Muscle of leg (tissue), 11 donors: Measurements from ENCODE around the gene MINDY3. TPM values are rescaled to one million over a fixed set of nuclear protein-coding genes. Genes with fewer than 3 reads are reported as not detected.
"Not testable (repeated sequence)": the region's sequence is repeated elsewhere in the genome, so short reads cannot be mapped to it uniquely, and the experiment has no call there.

Experiments
- DNase-seq: peaks from one replicate; pipeline ENCODE4 v3.0.0; 2013
- H3K27ac ChIP-seq: one replicate; pipeline ENCODE4 v1.5.1; 2013; ENCODE audit warnings: mild to moderate bottlenecking, low read length, control low read depth
- H3K27me3 ChIP-seq: one replicate; pipeline ENCODE4 v1.6.1; 2013; ENCODE audit warnings: low read length; ENCODE audit not compliant: control insufficient read depth, insufficient read depth
- H3K36me3 ChIP-seq: one replicate; pipeline ENCODE4 v1.6.1; 2013; ENCODE audit warnings: low read length; ENCODE audit not compliant: control insufficient read depth, insufficient read depth
- H3K4me1 ChIP-seq: one replicate; pipeline ENCODE4 v1.6.1; 2013; ENCODE audit warnings: low read length; ENCODE audit not compliant: control insufficient read depth, insufficient read depth
- H3K4me3 ChIP-seq: one replicate; pipeline ENCODE4 v1.5.1; 2013; ENCODE audit warnings: low read length, control low read depth
- H3K9me3 ChIP-seq: replicated peaks from 2 replicates; pipeline ENCODE4 v1.6.1; 2013; ENCODE audit warnings: low read depth, low read length; ENCODE audit not compliant: control insufficient read depth
- WGBS: methylation state at CpG from one replicate; pipeline ENCODE4 v1.1.5; 2013; ENCODE audit warnings: missing lambda C conversion rate; ENCODE audit not compliant: insufficient coverage; 5-methylcytosine and 5-hydroxymethylcytosine counted together
- polyA plus RNA-seq, 8 donors: library from polyadenylated mRNA; unstranded; fragments of 120-200 nt; gene quantifications; one replicate each; pipeline versions ENCODE4 v1.2.1 to v1.2.3, GENCODE V29; 2013; ENCODE audit warnings: inconsistent platforms in 1 of 8, low replicate concordance in 1 of 8; ENCODE audit not compliant: insufficient read length in 8 of 8, insufficient read depth in 1 of 8
- total RNA-seq: library from RNA; stranded (reverse); fragments of 120-200 nt; gene quantifications from one replicate; pipeline ENCODE4 v1.2.4, GENCODE V29; 2013

Gene MINDY3
- total and polyA plus RNA-seq, 9 donors: 20.9 to 29.4 (median 24.5) TPM

DNA sequence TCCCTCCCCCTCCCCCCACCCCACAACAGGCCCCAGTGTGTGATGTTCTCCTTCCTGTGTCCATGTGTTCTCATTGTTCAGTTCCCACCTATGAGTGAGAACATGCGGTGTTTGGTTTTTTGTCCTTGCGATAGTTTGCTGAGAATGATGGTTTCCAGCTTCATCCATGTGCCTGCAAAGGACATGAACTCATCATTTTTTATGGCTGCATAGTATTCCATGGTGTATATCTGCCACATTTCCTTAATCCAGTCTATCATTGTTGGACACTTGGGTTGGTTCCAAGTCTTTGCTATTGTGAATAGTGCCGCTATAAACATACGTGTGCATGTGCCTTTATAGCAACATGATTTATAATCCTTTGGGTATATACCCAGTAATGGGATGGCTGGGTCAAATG lies 99.1 kb downstream of the MINDY3 start:
- not testable (repeated sequence) for DNase-seq, H3K27me3 ChIP-seq, H3K9me3 ChIP-seq, H3K4me3 ChIP-seq, H3K36me3 ChIP-seq, H3K4me1 ChIP-seq, H3K27ac ChIP-seq
- WGBS: no CpG with 5 or more reads among the region's 4 CpGs

DNA sequence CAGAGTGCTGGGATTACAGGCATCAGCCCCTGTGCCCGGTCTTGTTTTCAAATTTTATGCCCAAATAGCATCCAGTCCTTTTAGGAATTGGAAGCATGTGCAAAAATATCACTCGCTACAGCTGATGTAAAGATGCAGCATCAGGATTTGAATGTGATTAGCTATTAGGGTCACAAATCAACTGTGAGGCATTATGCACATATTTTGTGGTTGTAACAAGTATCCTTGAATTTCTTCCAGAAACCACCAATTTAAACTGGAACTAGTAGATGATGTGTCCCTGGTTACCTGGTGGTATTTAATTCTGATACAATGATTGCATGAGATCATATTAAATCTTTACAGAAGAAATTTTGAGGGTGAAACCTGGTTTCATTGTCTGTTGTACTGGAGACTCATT lies 99.6 kb downstream of the MINDY3 start:
- Histone ChIP-seq H3K4me1 (peaks cover 5% of the 10 kb centered on the region), H3K27me3 (no peaks in the 10 kb centered on the region), H3K36me3 (no peaks in the 10 kb centered on the region), H3K27ac (no peak overlapping the region), H3K9me3 (no peaks in the 10 kb centered on the region), H3K4me3 (no peak overlapping the region)
- DNase-seq: no peak
- 100% methylated on average over 1 of the region's 2 CpGs for WGBS

DNA sequence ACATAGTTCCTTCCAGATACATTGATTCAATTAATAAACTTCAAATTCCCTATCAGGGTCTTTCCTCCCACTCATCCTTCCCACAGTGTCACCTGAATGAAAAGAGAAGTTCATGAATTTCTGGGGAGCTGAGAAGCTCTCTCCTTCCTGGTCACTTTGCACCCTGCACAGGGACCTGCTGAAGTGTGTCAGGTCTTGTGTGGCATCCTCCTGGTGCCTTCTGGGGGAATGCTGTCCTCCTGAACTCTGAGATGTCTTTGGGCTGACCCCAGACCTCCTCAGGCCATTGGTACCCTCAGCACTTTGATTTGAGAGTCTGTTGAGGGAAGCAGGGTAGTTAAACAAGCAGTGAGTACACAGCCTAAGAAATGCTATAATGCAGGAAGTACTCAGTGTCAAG lies 101.0 kb downstream of the MINDY3 start:
- Histone ChIP-seq H3K27ac (no peak overlapping the region), H3K4me1 (peaks cover 5% of the 10 kb centered on the region), H3K9me3 (no peaks in the 10 kb centered on the region), H3K4me3 (no peak overlapping the region), H3K27me3 (no peaks in the 10 kb centered on the region), H3K36me3 (no peaks in the 10 kb centered on the region)
- no peak for DNase-seq

DNA sequence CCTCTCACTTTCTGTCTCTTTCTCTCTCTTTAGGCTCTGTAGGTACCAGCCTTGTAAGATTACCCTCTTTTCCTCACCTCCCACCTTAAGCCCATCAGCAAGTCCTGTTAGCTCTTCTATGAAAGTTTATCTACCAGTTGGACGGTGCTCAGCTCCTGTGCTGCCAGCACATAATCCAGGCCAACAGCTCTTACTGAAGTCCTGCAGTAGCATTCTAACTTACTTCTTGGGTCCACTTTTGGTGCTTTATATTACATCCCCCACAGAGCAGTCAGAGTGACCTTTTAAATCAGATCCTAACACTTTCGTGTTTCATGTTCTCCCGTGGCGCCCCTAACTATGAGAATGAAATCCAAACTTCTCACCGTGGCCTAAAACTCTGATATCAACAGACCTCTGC lies 101.7 kb downstream of the MINDY3 start:
- no peak overlapping the region for H3K27ac ChIP-seq
- no peaks in the 10 kb centered on the region for H3K27me3 ChIP-seq
- peaks cover 5% of the 10 kb centered on the region for H3K4me1 ChIP-seq
- H3K36me3 ChIP-seq: no peaks in the 10 kb centered on the region
- H3K9me3 ChIP-seq: no peaks in the 10 kb centered on the region
- DNase-seq: no peak
- WGBS: 79% methylated on average over 4 of the region's 5 CpGs
- no peak overlapping the region for H3K4me3 ChIP-seq

DNA sequence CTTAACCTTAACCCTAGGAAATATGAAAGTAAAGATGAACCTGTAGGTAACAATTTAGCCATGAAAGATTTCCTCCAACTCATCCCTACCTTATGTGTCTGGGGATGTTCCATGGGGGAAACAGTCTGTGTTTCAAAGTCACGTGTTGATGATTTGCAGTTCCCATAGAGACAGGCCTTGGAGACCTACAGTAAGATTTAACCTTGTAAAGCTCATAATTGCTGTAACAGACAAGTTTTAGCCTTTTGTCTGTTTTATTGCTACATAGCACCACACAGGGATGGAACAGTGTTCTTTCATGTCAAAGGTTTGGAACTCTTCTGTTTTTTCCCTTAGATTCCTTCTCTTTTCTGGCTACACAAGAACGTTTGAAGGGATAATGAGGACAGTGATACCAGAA lies 105.4 kb downstream of the MINDY3 start:
- H3K4me1 ChIP-seq: peaks cover 9% of the 10 kb centered on the region
- H3K36me3 ChIP-seq: no peaks in the 10 kb centered on the region
- WGBS: no CpG with 5 or more reads among the region's 2 CpGs
- no peaks in the 10 kb centered on the region for H3K9me3 ChIP-seq
- peak; percentile 86 for DNase-seq
- no peak overlapping the region for H3K4me3 ChIP-seq
- H3K27ac ChIP-seq: no peak overlapping the region
- H3K27me3 ChIP-seq: no peaks in the 10 kb centered on the region

DNA sequence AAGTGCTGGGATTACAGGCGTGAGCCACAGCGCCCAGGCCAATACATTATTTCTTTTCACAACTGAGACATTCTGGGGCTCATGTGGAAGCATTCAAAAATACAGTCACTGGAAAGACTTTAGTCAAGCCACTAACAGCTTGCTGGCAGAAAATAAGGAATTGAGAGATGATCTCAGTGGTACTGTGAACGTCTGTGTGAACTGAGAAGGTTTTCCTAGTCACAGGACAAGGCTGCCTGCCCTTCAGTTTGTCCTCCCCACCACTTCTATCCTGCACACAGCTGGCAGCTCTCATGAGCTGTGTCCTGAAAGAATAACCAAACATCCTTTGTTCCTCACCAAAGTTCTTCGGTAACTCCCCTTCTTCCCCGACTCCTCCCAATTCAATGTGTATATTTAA lies 109.3 kb downstream of the MINDY3 start:
- no peaks in the 10 kb centered on the region for H3K9me3 ChIP-seq
- no peak overlapping the region for H3K4me3 ChIP-seq
- H3K27me3 ChIP-seq: no peaks in the 10 kb centered on the region
- H3K27ac ChIP-seq: peak overlapping the region; percentile 57
- H3K4me1 ChIP-seq: peaks cover 35% of the 10 kb centered on the region
- WGBS: 33% methylated on average over 1 of the region's 5 CpGs
- DNase-seq: peak; percentile 91
- H3K36me3 ChIP-seq: no peaks in the 10 kb centered on the region

DNA sequence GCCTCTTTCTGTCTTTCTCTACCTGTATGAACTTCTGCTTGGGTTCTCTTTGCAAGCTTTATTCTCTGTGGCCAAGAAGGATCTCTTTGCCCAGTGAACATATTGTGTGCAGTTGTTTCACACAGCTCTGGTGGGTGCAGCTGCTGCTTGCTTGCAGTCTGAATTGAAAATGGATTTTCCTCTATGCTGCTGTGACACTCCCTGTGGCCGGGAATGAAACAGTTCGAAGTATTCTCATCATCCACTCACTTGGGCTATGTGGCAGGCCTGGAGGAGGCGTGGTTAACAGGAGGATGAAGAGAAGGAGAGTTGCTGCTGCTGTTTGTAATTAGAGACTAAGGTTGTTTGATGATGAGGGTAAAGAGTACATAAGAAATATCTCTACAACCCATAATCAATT lies 112.2 kb downstream of the MINDY3 start:
- Histone ChIP-seq H3K36me3 (no peaks in the 10 kb centered on the region), H3K4me3 (no peak overlapping the region), H3K27ac (peak overlapping the region; percentile 90), H3K9me3 (no peaks in the 10 kb centered on the region), H3K27me3 (no peaks in the 10 kb centered on the region), H3K4me1 (peaks cover 51% of the 10 kb centered on the region)
- DNase-seq: peak; percentile 86
- WGBS: 0% methylated on average over 1 of the region's 3 CpGs

DNA sequence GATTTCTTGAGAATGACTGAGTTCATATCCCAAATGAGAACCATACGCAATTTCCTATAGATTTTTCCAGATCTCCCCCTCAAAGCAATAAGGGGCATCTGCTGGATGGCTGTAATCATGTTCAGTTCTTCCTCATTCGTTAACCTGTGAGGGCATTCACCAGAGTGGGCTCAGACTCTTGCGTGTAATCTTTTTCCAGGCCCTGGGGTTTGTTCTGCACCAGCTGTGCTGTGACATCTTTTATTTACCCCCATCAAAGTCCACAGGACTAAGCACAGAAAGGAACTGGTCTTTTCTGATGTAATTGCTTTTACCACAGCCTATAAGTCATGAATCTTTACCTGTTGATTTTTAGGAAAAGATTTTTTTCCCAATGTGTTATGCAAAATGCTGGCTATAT lies 112.7 kb downstream of the MINDY3 start:
- peaks cover 53% of the 10 kb centered on the region for H3K4me1 ChIP-seq
- H3K4me3 ChIP-seq: no peak overlapping the region
- WGBS: 80% methylated on average over 1 of the region's 3 CpGs
- H3K9me3 ChIP-seq: no peaks in the 10 kb centered on the region
- DNase-seq: no peak
- no peaks in the 10 kb centered on the region for H3K27me3 ChIP-seq
- peak overlapping the region; percentile 90 for H3K27ac ChIP-seq
- H3K36me3 ChIP-seq: no peaks in the 10 kb centered on the region

DNA sequence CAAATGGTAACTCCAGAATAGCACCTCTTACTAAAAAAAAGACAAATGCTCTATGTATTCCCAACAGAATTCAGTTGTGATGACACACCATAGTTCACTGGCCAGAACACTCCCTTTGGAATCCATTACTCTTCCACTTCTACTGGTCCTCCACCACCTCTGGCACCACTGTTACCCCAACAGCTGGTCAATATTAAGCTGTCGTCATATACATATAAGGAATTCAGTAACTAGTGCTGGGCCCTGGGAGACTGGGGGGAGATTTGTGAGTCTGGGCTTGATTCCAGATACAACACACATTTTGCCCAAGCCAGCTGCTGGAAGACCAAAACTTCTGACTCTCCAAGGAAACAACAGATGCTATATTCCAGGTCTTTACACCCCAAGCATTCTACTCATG lies 114.6 kb downstream of the MINDY3 start:
- WGBS: no CpG with 5 or more reads among the region's 1 CpG
- peak overlapping the region; percentile 90 for H3K27ac ChIP-seq
- H3K4me3 ChIP-seq: no peak overlapping the region
- H3K36me3 ChIP-seq: no peaks in the 10 kb centered on the region
- peak; percentile 95 for DNase-seq
- H3K4me1 ChIP-seq: peaks cover 50% of the 10 kb centered on the region
- H3K9me3 ChIP-seq: no peaks in the 10 kb centered on the region
- H3K27me3 ChIP-seq: no peaks in the 10 kb centered on the region

DNA sequence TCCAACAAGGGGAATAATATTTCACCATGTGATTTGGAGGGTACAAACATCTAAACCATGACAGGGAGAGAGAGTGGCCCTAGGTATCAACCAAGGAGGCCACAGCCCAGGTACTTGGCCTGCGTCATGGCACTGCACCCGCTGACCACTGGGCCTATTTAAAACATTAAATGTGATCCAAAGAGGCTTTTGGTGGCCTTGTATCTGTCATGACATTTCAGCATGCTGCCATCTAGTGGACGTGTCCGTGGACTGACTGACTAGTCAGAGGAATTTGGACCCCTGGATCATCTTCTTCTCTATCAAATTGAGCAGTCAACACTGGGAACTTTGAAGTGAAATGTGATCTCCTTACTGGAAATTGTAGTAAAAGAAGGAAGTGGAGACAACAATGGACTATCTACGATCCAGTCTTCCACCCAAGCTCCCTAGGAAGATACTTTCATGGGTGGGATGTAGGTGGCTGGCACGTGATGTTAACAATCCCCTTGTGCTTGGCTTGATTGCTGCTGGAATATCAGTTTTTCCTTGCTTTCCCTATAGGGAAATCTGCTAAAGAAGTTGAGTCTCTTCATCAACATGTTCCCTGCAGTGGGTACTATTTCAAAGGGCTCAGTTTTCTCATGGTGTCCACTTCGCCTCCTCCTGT lies 116.0 kb downstream of the MINDY3 start:
- Histone ChIP-seq H3K27ac (peak overlapping the region; percentile 90), H3K4me3 (no peak overlapping the region), H3K4me1 (peaks cover 50% of the 10 kb centered on the region), H3K9me3 (no peaks in the 10 kb centered on the region), H3K36me3 (no peaks in the 10 kb centered on the region), H3K27me3 (no peaks in the 10 kb centered on the region)
- DNase-seq: peak; percentile 45
- 83% methylated on average over 2 of the region's 7 CpGs for WGBS

DNA sequence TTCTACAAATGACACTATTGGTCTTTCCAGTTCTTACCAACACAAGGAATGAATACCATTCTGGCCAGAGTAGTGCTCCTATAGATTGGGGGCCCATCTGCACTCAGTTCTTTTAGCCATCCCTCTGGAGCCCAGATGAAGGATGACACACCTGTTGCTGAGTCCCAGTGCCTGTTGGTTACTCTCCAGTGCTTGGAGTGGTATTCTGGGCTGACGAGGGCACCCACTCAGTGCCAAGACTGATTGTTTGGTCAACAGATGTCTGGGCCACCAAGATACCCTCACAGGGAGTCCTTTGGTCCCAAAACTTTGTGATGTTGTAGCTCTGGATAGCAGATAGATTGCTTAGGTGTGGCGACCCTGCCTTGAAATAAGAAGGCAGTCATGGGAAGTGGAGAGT lies 116.9 kb downstream of the MINDY3 start:
- DNase-seq: no peak
- Histone ChIP-seq H3K4me1 (peaks cover 45% of the 10 kb centered on the region), H3K4me3 (no peak overlapping the region), H3K27me3 (no peaks in the 10 kb centered on the region), H3K27ac (no peak overlapping the region), H3K36me3 (no peaks in the 10 kb centered on the region), H3K9me3 (no peaks in the 10 kb centered on the region)
- 84% methylated on average over 2 of the region's 2 CpGs for WGBS
